Measurements from ENCODE around the gene PRPH2. TPM values are rescaled to one million over a fixed set of nuclear protein-coding genes. Genes with fewer than 3 reads are reported as not detected.

Gene PRPH2
- total RNA-seq, 1 donor from 2014 or later: not detected

- Mint-ChIP-seq H3K27me3 (no peaks in the 10 kb centered on the region), H3K4me3 (ENCODE audit: low read depth) (no peak overlapping the region), H3K9me3 (ENCODE audit: low read depth) (no peaks in the 10 kb centered on the region), H3K27ac (no peak overlapping the region), H3K36me3 (ENCODE audit: insufficient read depth) (peaks cover 2% of the 10 kb centered on the region), H3K4me1 (ENCODE audit: low read depth) (no peaks in the 10 kb centered on the region)
- no peak for DNase-seq (ENCODE audit: low spot score, unreplicated experiment)
- TF ChIP-seq, protein P1, sequence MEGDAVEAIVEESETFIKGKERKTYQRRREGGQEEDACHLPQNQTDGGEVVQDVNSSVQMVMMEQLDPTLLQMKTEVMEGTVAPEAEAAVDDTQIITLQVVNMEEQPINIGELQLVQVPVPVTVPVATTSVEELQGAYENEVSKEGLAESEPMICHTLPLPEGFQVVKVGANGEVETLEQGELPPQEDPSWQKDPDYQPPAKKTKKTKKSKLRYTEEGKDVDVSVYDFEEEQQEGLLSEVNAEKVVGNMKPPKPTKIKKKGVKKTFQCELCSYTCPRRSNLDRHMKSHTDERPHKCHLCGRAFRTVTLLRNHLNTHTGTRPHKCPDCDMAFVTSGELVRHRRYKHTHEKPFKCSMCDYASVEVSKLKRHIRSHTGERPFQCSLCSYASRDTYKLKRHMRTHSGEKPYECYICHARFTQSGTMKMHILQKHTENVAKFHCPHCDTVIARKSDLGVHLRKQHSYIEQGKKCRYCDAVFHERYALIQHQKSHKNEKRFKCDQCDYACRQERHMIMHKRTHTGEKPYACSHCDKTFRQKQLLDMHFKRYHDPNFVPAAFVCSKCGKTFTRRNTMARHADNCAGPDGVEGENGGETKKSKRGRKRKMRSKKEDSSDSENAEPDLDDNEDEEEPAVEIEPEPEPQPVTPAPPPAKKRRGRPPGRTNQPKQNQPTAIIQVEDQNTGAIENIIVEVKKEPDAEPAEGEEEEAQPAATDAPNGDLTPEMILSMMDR (IDR thresholded peaks at IDR 0.05; ENCODE audit: unreplicated experiment): no peak
Observed at GRCh38 chr6:42756722-42757121, 34.3 kb upstream of the PRPH2 start.

- TF ChIP-seq, protein P1 (IDR thresholded peaks at IDR 0.05; ENCODE audit: unreplicated experiment): no peak
- no peaks in the 10 kb centered on the region for H3K4me1 Mint-ChIP-seq (ENCODE audit: low read depth)
Observed at GRCh38 chr6:42754759-42755158, 32.4 kb upstream of the PRPH2 start.

DNA sequence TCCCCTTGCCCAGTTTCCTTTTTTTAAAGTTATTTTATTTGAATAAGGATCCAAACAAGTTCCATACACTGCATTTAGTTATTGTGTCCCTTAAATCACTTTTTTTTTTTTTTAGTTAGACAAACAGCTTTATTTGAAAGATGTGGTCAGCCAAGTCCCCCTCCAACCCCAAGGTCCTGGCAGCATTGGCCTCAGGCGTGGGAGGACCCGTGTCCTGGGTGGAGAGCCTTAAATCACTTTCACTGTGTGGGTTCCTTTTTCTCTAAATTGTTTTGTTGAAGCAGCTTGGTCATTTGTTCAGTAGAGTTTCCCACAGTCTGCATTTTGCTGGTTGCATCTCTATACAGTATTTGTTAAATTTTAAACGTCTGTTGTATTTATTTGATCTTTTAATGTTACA, 28.7 kb upstream of the PRPH2 start:
- TF ChIP-seq, protein P1 (IDR thresholded peaks at IDR 0.05; ENCODE audit: unreplicated experiment): no peak
- H3K27ac Mint-ChIP-seq: no peak overlapping the region
- peaks cover 10% of the 10 kb centered on the region for H3K4me1 Mint-ChIP-seq (ENCODE audit: low read depth)
- H3K9me3 Mint-ChIP-seq (ENCODE audit: low read depth): no peaks in the 10 kb centered on the region
- no peak for DNase-seq (ENCODE audit: low spot score, unreplicated experiment)
- no peak overlapping the region for H3K4me3 Mint-ChIP-seq (ENCODE audit: low read depth)
- peaks cover 2% of the 10 kb centered on the region for H3K36me3 Mint-ChIP-seq (ENCODE audit: insufficient read depth)
- no peaks in the 10 kb centered on the region for H3K27me3 Mint-ChIP-seq

More at GRCh38 chr6:42754759-42755158, 32.4 kb upstream of the PRPH2 start:
- Mint-ChIP-seq H3K27ac (no peak overlapping the region), H3K36me3 (ENCODE audit: insufficient read depth) (peaks cover 2% of the 10 kb centered on the region), H3K27me3 (no peaks in the 10 kb centered on the region), H3K9me3 (ENCODE audit: low read depth) (no peaks in the 10 kb centered on the region), H3K4me3 (ENCODE audit: low read depth) (no peak overlapping the region)
- no peak for DNase-seq (ENCODE audit: low spot score, unreplicated experiment)

- peak overlapping the region; percentile 61 for H3K27ac Mint-ChIP-seq
- H3K36me3 Mint-ChIP-seq (ENCODE audit: insufficient read depth): peaks cover 4% of the 10 kb centered on the region
- peak overlapping the region; percentile 96 for H3K4me3 Mint-ChIP-seq (ENCODE audit: low read depth)
- H3K27me3 Mint-ChIP-seq: no peaks in the 10 kb centered on the region
- TF ChIP-seq, protein P1 (IDR thresholded peaks at IDR 0.05; ENCODE audit: unreplicated experiment): no peak
- no peak for DNase-seq (ENCODE audit: low spot score, unreplicated experiment)
- H3K9me3 Mint-ChIP-seq (ENCODE audit: low read depth): no peaks in the 10 kb centered on the region
- H3K4me1 Mint-ChIP-seq (ENCODE audit: low read depth): peaks cover 20% of the 10 kb centered on the region
Observed at GRCh38 chr6:42748203-42748898, 26.0 kb upstream of the PRPH2 start.

DNA sequence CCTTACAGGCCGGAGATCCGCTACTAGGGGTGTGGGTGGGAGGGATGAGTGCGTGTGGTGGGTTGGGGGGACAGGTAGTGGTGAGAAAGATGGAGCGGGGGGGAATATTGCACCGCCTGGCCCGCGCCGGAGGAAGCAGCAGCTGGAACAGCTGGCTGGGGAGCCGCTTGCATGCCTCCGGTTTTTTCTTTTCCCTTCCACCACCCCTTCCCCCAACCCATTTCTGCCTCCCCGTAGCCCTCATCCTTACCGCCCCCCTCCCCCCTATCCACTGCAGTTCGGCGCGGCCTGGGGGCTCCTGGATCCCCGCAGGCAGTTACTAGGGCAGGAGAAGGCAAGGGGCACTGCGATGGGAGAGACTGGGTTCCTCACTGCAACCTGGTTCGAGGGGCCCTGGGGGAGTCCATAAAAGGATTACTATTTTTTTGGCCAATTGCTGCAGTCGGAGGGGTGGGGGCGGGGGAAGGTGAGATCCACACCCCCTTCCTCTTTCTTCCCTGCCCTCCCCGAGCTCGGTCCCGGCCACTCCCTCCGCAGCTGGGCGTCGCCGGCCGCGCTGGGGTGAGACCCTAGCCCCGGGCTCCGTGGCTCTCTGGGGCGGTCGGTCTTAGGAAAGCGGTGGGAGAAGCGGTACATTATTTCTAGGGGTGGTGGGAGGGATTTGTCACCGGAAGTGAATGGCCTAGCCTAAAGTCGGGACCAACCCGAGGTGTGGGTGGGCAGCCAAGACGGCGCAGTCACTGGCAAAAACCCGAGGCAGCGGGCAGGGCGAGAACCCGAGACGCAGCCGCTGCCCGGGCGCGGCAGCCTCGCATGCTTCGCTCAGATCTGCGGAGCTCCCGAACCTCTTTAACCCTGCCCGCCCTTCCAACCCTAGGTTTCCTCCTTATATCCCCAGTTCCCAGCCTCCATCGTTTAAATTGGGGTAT, 24.3 kb upstream of the PRPH2 start:
- TF ChIP-seq, protein P1 (IDR thresholded peaks at IDR 0.05; ENCODE audit: unreplicated experiment): no peak
- Mint-ChIP-seq H3K4me3 (ENCODE audit: low read depth) (peak overlapping the region; percentile 96), H3K4me1 (ENCODE audit: low read depth) (peaks cover 22% of the 10 kb centered on the region), H3K27ac (peak overlapping the region; percentile 90), H3K27me3 (no peaks in the 10 kb centered on the region), H3K36me3 (ENCODE audit: insufficient read depth) (peaks cover 1% of the 10 kb centered on the region), H3K9me3 (ENCODE audit: low read depth) (no peaks in the 10 kb centered on the region)
- DNase-seq (ENCODE audit: low spot score, unreplicated experiment): peak; percentile 69
